ENCODE measurements around the gene RCCD1. TPM values are rescaled to one million over a fixed set of nuclear protein-coding genes. Genes with fewer than 3 reads are reported as not detected.

The RCCD1 gene
- total RNA-seq, 1 donor from 2014 or later: 19.7 TPM

GRCh38 chr15:90981681-90982080, 27.0 kb downstream of the RCCD1 start:
- no peak overlapping the region for H3K27ac ChIP-seq
- Mint-ChIP-seq H3K9me3 (no peaks in the 10 kb centered on the region), H3K4me1 (no peaks in the 10 kb centered on the region), H3K36me3 (peaks cover 43% of the 10 kb centered on the region), H3K27ac (no peak overlapping the region), H3K27me3 (ENCODE audit: insufficient read depth, low read depth) (peaks cover 5% of the 10 kb centered on the region), H3K4me3 (no peak overlapping the region)
- H3K9me3 ChIP-seq (ENCODE audit: low read depth): no peaks in the 10 kb centered on the region
- peaks cover 11% of the 10 kb centered on the region for H3K36me3 ChIP-seq
- DNase-seq (ENCODE audit: low spot score): no peak
- no peaks in the 10 kb centered on the region for H3K4me1 ChIP-seq
- H2AFZ ChIP-seq (replicated peaks): no peak overlapping the region
- H3F3A ChIP-seq (ENCODE audit: low read depth): peaks cover 7% of the 10 kb centered on the region
- H3K9ac ChIP-seq: no peak overlapping the region
- H4K20me1 ChIP-seq (ENCODE audit: low read depth): peaks cover 29% of the 10 kb centered on the region
- H3K27me3 ChIP-seq: no peaks in the 10 kb centered on the region
- no peak overlapping the region for H3K4me3 ChIP-seq
- no peak overlapping the region for H3K4me2 ChIP-seq
- H3K79me2 ChIP-seq (ENCODE audit: low read depth): peaks cover 32% of the 10 kb centered on the region
- TF ChIP-seq EZH2phosphoT487 (IDR thresholded peaks at IDR 0.05): no peak
- TF ChIP-seq CTCF (IDR thresholded peaks at IDR 0.05): no peak
- TF ChIP-seq EZH2 (IDR thresholded peaks at IDR 0.05): no peak

- H4K20me1 ChIP-seq (ENCODE audit: low read depth): peaks cover 34% of the 10 kb centered on the region
- H3F3A ChIP-seq (ENCODE audit: low read depth): peaks cover 7% of the 10 kb centered on the region
- Mint-ChIP-seq H3K27me3 (ENCODE audit: insufficient read depth, low read depth) (peaks cover 6% of the 10 kb centered on the region), H3K4me1 (no peaks in the 10 kb centered on the region), H3K36me3 (peaks cover 42% of the 10 kb centered on the region), H3K27ac (no peak overlapping the region), H3K9me3 (no peaks in the 10 kb centered on the region), H3K4me3 (no peak overlapping the region)
- no peak overlapping the region for H3K4me2 ChIP-seq
- peaks cover 37% of the 10 kb centered on the region for H3K79me2 ChIP-seq (ENCODE audit: low read depth)
- H3K4me3 ChIP-seq: no peak overlapping the region
- TF ChIP-seq EZH2 (IDR thresholded peaks at IDR 0.05) (no peak), CTCF (IDR thresholded peaks at IDR 0.05) (no peak), EZH2phosphoT487 (IDR thresholded peaks at IDR 0.05) (no peak)
- no peak overlapping the region for H3K27ac ChIP-seq
- H3K36me3 ChIP-seq: peaks cover 11% of the 10 kb centered on the region
- H3K9me3 ChIP-seq (ENCODE audit: low read depth): no peaks in the 10 kb centered on the region
- H3K27me3 ChIP-seq: no peaks in the 10 kb centered on the region
- no peak overlapping the region for H3K9ac ChIP-seq
- no peak for DNase-seq (ENCODE audit: low spot score)
- no peaks in the 10 kb centered on the region for H3K4me1 ChIP-seq
- H2AFZ ChIP-seq (replicated peaks): no peak overlapping the region
Observed at GRCh38 chr15:90982135-90982534, 27.5 kb downstream of the RCCD1 start.

DNA sequence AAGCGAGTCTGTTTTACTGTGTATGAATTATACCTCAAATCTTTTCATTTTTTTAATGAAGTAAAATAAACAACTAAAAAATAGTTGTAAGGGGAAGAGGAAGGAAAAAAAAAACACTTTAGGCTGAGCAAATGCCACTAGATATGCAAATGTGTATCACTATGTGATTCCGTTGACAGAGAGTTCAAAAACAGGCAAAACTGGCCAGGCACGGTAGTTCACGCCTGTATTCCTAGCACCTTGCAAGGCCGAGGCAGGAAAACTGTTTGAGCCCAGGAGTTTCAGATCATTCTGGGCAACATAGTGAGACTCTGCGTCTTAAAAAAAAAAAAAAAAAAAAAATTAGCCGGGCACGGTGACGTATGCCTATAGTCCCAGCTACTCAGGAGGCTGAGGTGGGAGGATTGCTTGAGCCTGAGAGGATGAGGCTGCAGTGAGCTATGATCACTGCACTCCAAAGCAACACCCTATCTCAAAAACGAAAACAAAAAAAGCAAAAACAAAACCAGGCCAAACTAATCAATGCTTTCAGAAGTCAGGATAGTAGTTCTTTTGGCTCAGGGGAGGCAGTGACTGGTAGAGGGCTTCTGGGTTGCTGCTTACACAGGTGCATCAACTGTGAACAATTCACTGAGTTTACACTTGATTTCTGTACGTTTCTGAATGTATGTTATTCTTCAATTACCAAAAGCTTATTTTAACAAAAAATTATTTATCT, 32.3 kb downstream of the RCCD1 start:
- Mint-ChIP-seq H3K9me3 (no peaks in the 10 kb centered on the region), H3K4me1 (peaks cover 19% of the 10 kb centered on the region), H3K27me3 (ENCODE audit: insufficient read depth, low read depth) (peaks cover 7% of the 10 kb centered on the region), H3K36me3 (peaks cover 20% of the 10 kb centered on the region), H3K27ac (no peak overlapping the region), H3K4me3 (peak overlapping the region; percentile 33)
- Histone ChIP-seq H3K27me3 (no peaks in the 10 kb centered on the region), H2AFZ (replicated peaks) (no peak overlapping the region), H3K9me3 (ENCODE audit: low read depth) (no peaks in the 10 kb centered on the region), H3K4me2 (no peak overlapping the region), H3K27ac (no peak overlapping the region), H3K36me3 (peaks cover 5% of the 10 kb centered on the region), H3K9ac (no peak overlapping the region), H3K4me3 (no peak overlapping the region), H3K4me1 (peaks cover 18% of the 10 kb centered on the region), H4K20me1 (ENCODE audit: low read depth) (peaks cover 82% of the 10 kb centered on the region), H3K79me2 (ENCODE audit: low read depth) (peaks cover 85% of the 10 kb centered on the region), H3F3A (ENCODE audit: low read depth) (peaks cover 11% of the 10 kb centered on the region)
- no peak for DNase-seq (ENCODE audit: low spot score)
- TF ChIP-seq CTCF (IDR thresholded peaks at IDR 0.05) (no peak), EZH2 (IDR thresholded peaks at IDR 0.05) (no peak), EZH2phosphoT487 (IDR thresholded peaks at IDR 0.05) (no peak)

All from neural progenitor cell (in vitro differentiated cells).